Tibial artery (tissue), 4 donors: ENCODE data around the gene OPCML.

Experiments used
- DNase-seq, 2 donors: peaks; one replicate each; pipeline ENCODE4 v3.0.0-alpha.2; 2019
- H3K27ac ChIP-seq, 2 donors: fragments of 200-600 bp; sonication (generic) in 1 of 2; 1 replicate in 1 of 2; 2 replicates in 1 of 2; pipeline ENCODE4 v1.5.1; 2018 to 2019; ENCODE audit warnings: mild to moderate bottlenecking in 1 of 2
- H3K27me3 ChIP-seq, 2 donors: fragments of 200-600 bp; sonication (generic) in 1 of 2; one replicate each; pipeline versions ENCODE4 v1.5.1 to v1.6.0; 2016 to 2019
- H3K36me3 ChIP-seq, 3 donors: fragments of 200-600 bp; sonication (generic) in 2 of 3; one replicate each; pipeline ENCODE4 v1.5.1; 2016 to 2019; ENCODE audit warnings: mild to moderate bottlenecking in 2 of 3
- H3K4me1 ChIP-seq, 4 donors: fragments of 200-600 bp; sonication (generic) in 2 of 4; 1 replicate in 3 of 4; 2 replicates in 1 of 4; pipeline ENCODE4 v1.5.1; 2016 to 2019
- H3K4me3 ChIP-seq, 2 donors: fragments of 200-600 bp; sonication (generic) in 1 of 2; 1 replicate in 1 of 2; 2 replicates in 1 of 2; pipeline ENCODE4 v1.5.1; 2018 to 2019; ENCODE audit warnings: mild to moderate bottlenecking in 2 of 2
- H3K9me3 ChIP-seq, 3 donors: fragments of 200-600 bp; sonication (generic) in 1 of 3; one replicate each; pipeline ENCODE4 v1.5.1; 2016 to 2019
- intact Hi-C: fragments of 100-400 bp; cut with DNase I; formaldehyde crosslinking; loops from one replicate; pipeline ENCODE4 v1.15.0; 2023; ENCODE audit warnings: low total_unique reads
- TF ChIP-seq, protein P1 (sequence below), 2 experiments: fragments of 200-600 bp in 1 of 2; fragments of 450-650 bp in 1 of 2; IDR thresholded peaks; one replicate each; pipeline ENCODE4 v1.5.1; 2017 to 2019; ENCODE audit warnings: antibody characterized with exemption in 2 of 2, mild to moderate bottlenecking in 1 of 2, moderate library complexity in 1 of 2

OPCML gene

DNA sequence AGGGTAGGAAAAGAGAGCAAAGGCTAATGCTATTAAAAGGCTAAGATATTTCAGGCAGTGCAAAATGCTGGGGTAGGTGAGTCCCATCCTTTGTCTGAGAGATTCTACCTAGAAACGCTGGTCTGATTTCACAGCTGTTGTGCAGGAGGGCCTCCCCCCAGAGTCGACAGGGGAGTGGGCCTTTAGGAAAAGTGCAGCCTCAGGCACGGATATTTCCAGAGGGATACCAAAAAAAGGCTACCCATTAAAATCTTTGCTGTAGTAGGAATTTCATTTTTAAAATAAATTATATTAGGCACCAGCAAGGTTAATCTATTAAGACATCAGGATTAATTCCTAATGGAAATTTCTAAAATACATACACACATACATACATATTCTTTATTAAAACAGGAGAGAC lies 280.5 kb downstream of the OPCML start:
- Histone ChIP-seq H3K36me3 (no peaks in the 10 kb centered on the region), H3K9me3 (peaks cover 0 to 7% (median 0%) of the 10 kb centered on the region in 3 donors), H3K4me1 (no peaks in the 10 kb centered on the region), H3K4me3 (no peak overlapping the region), H3K27ac (no peak overlapping the region), H3K27me3 (no peaks in the 10 kb centered on the region)
- DNase-seq = no peak
- intact Hi-C loops = no loop called here
- TF ChIP-seq, protein P1, sequence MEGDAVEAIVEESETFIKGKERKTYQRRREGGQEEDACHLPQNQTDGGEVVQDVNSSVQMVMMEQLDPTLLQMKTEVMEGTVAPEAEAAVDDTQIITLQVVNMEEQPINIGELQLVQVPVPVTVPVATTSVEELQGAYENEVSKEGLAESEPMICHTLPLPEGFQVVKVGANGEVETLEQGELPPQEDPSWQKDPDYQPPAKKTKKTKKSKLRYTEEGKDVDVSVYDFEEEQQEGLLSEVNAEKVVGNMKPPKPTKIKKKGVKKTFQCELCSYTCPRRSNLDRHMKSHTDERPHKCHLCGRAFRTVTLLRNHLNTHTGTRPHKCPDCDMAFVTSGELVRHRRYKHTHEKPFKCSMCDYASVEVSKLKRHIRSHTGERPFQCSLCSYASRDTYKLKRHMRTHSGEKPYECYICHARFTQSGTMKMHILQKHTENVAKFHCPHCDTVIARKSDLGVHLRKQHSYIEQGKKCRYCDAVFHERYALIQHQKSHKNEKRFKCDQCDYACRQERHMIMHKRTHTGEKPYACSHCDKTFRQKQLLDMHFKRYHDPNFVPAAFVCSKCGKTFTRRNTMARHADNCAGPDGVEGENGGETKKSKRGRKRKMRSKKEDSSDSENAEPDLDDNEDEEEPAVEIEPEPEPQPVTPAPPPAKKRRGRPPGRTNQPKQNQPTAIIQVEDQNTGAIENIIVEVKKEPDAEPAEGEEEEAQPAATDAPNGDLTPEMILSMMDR (IDR thresholded peaks at IDR 0.05) = no peak

DNA sequence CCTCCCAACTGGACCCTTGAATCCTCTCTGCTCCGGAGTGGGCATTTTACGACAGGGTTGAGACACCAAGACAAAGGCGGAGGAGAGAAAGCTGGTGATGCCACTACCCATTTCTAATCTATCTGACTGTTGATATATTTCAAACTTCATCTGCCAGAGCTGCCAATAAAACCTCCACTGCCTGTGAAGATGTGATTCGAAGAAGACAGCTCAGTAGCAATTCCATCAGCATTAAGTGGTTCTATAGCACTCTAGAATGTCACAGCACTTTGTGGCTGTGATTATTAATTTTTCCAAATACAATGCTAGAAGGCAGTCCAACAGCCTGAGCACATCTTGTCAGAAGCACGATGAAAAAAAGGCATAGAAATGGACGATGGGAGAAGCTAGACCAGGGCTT lies 282.8 kb downstream of the OPCML start:
- no peak overlapping the region for H3K27ac ChIP-seq
- intact Hi-C loops = no loop called here
- H3K27me3 ChIP-seq = no peaks in the 10 kb centered on the region
- DNase-seq = no peak
- no peaks in the 10 kb centered on the region for H3K4me1 ChIP-seq
- H3K9me3 ChIP-seq = no peaks in the 10 kb centered on the region
- TF ChIP-seq, protein P1 (IDR thresholded peaks at IDR 0.05) = no peak
- no peaks in the 10 kb centered on the region for H3K36me3 ChIP-seq
- H3K4me3 ChIP-seq = no peak overlapping the region

DNA sequence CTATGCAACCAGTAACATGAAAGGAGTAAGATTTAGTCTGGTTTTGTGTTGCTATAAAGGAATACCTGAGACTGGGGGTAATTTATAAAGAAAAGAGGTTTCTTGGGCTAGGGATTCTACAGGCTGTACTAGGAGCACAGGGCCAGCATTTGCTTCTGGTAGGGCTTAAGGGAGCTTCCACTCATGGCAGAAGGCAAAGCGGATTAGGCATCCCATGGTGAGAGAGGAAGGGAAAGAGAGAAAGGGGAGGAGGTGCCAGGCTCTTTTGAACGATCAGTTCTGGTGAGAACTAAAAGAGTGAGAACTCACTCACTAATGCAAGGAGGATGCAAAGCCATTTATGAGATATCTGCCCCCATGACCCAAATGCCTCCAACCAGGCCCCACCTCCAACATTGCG lies 283.2 kb downstream of the OPCML start:
- intact Hi-C loops = no loop called here
- H3K27me3 ChIP-seq = no peaks in the 10 kb centered on the region
- no peaks in the 10 kb centered on the region for H3K9me3 ChIP-seq

DNA sequence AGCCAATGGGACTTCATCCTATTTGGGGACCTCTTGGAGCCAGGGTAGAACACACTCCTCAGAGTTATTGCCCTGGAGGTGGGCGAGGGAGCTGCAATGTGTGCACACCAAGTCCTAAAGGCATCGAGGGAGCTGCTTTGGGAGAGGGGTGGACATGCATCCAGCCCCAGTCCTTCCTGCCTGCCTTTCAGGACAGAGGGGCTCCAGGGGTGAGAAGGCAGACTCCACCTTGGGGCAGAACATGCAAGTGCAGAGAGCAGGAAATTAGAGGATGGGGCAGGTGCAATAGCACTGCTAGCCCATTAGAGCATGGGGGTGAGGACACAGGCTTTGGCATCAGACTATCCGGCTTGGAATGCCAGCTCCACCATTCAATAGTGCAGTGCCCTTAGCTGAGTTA lies 288.5 kb downstream of the OPCML start:
- intact Hi-C loops = no loop called here
- Histone ChIP-seq H3K36me3 (no peaks in the 10 kb centered on the region), H3K4me3 (no peak overlapping the region), H3K27ac (no peak overlapping the region), H3K4me1 (no peaks in the 10 kb centered on the region), H3K9me3 (no peaks in the 10 kb centered on the region), H3K27me3 (no peaks in the 10 kb centered on the region)
- TF ChIP-seq, protein P1 (IDR thresholded peaks at IDR 0.05) = no peak
- no peak for DNase-seq

More for the DNA sequence above, 283.2 kb downstream of the OPCML start:
- no peak for DNase-seq
- Histone ChIP-seq H3K4me3 (no peak overlapping the region), H3K27ac (no peak overlapping the region), H3K36me3 (no peaks in the 10 kb centered on the region), H3K4me1 (no peaks in the 10 kb centered on the region)
- TF ChIP-seq, protein P1 (IDR thresholded peaks at IDR 0.05) = no peak

DNA sequence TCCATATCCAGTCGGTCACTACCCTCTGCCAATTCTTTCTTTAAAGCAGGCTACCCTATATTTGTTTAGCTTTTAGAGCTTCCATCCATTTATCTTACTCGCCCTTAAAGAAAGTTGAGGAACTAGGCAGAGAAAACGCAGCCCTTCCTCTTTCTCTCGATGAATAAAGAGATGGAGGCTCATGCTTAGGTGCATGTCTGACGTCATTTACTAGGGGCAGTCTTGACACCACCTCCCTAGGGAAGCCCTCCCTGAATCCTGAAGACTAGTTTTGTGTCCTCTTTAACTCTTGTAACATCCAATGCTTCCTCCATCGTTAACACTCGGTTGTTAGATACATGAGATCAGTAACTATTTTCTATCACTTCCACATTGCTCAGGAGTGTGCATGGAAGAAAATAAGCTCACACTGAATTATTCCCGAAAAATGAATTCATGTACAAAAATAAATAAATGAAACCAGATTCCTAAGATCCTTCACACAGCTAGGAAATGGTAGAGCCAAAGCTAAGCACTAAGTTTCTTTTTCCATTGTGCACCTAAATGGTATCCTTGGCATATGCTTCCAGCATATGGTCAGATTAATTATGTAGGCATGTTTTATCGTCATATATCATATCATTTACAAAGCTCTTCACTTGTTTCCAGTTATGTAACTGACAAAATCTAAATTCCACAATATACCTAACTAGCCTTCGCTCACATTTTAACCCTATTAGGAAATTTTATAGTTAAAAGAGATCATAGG lies 291.2 kb downstream of the OPCML start:
- H3K4me1 ChIP-seq = no peaks in the 10 kb centered on the region
- H3K9me3 ChIP-seq = no peaks in the 10 kb centered on the region
- TF ChIP-seq, protein P1 (IDR thresholded peaks at IDR 0.05) = no peak
- no peak overlapping the region for H3K27ac ChIP-seq
- no peaks in the 10 kb centered on the region for H3K27me3 ChIP-seq
- H3K4me3 ChIP-seq = no peak overlapping the region
- no peak for DNase-seq
- H3K36me3 ChIP-seq = no peaks in the 10 kb centered on the region
- intact Hi-C loops = no loop called here
